Colonic mucosa (tissue), 4 donors: ENCODE results near the gene FAM83E. TPM values are rescaled to one million over a fixed set of nuclear protein-coding genes. Genes with fewer than 3 reads are reported as not detected.

Experiments used
- DNase-seq: peaks from one replicate; pipeline ENCODE4 v3.0.0-alpha.2; 2020
- H3K27ac ChIP-seq: fragments of 200-600 bp; one replicate; pipeline ENCODE4 v1.8.0; 2021
- H3K27me3 ChIP-seq: fragments of 200-600 bp; one replicate; pipeline ENCODE4 v1.8.0; 2021
- H3K36me3 ChIP-seq: fragments of 200-600 bp; one replicate; pipeline ENCODE4 v1.8.0; 2021
- H3K4me1 ChIP-seq: fragments of 200-600 bp; one replicate; pipeline ENCODE4 v1.8.0; 2021; ENCODE audit warnings: mild to moderate bottlenecking
- H3K4me3 ChIP-seq: fragments of 200-600 bp; one replicate; pipeline ENCODE4 v1.8.0; 2021
- H3K9ac ChIP-seq, 2 donors: one replicate each; pipeline ENCODE4 v1.7.0; 2013; ENCODE audit warnings: control low read depth in 2 of 2, low read depth in 2 of 2, low read length in 2 of 2
- H3K9me3 ChIP-seq: fragments of 200-600 bp; one replicate; pipeline ENCODE4 v1.8.0; 2021
- CTCF ChIP-seq: fragments of 200-600 bp; IDR thresholded peaks from one replicate; pipeline ENCODE4 v1.8.0; 2022; ENCODE audit warnings: antibody characterized with exemption, mild to moderate bottlenecking
- intact Hi-C: fragments of 100-400 bp; cut with DNase I; formaldehyde crosslinking; loops from one replicate; pipeline ENCODE4 v1.14.1; 2022
- total RNA-seq, 2 donors: library from RNA; stranded (reverse); fragmentation: NEBNext Ultra II Directional in 1 of 2; extraction: Animal tissue kit (Norgen Biotek cat#: 25700) in 1 of 2; gene quantifications; one replicate each; pipeline ENCODE4 v1.2.1, GENCODE V29; 2021
- donor health status: healthy.
- donor health status: DM: no; HTN: no; CAD: no.
- donor health status: DM: no; HTN: no; CAD: no.

FAM83E gene
- total RNA-seq, 2 donors from 2014 or later = 150 to 198 TPM

- Histone ChIP-seq H3K36me3 (peaks cover 4% of the 10 kb centered on the region), H3K27ac (peak overlapping the region; percentile 93), H3K9me3 (no peaks in the 10 kb centered on the region), H3K27me3 (no peaks in the 10 kb centered on the region), H3K9ac (peak overlapping the region; percentile 45 to 100), H3K4me3 (no peak overlapping the region), H3K4me1 (peaks cover 17% of the 10 kb centered on the region)
- TF ChIP-seq CTCF = no peak
- intact Hi-C loops = loop anchor here (10.0 kb wide), 1 partner anchor 291 kb away; the partner anchor contains the start of gene EMP3
- peak; percentile 33 for DNase-seq
Observed at GRCh38 chr19:48616041-48616436, 1.2 kb upstream of the FAM83E start.

- Histone ChIP-seq H3K4me1 (peaks cover 17% of the 10 kb centered on the region), H3K4me3 (no peak overlapping the region), H3K9me3 (no peaks in the 10 kb centered on the region), H3K36me3 (peaks cover 4% of the 10 kb centered on the region), H3K27me3 (no peaks in the 10 kb centered on the region), H3K9ac (peak overlapping the region; percentile 45 to 100), H3K27ac (peak overlapping the region; percentile 93)
- TF ChIP-seq CTCF = no peak
- intact Hi-C loops = loop anchor here (10.0 kb wide), 1 partner anchor 291 kb away; the partner anchor contains the start of gene EMP3
- DNase-seq = peak; percentile 34
Observed at GRCh38 chr19:48615231-48616040, 560 bp upstream of the FAM83E start.

GRCh38 chr19:48613852-48614435 lies 932 bp downstream of the FAM83E start:
- peak; percentile 36 for DNase-seq
- Histone ChIP-seq H3K27ac (peak overlapping the region; percentile 93), H3K27me3 (no peaks in the 10 kb centered on the region), H3K9ac (peak overlapping the region; percentile 71 to 100), H3K9me3 (no peaks in the 10 kb centered on the region), H3K4me3 (peak overlapping the region; percentile 51), H3K4me1 (peaks cover 17% of the 10 kb centered on the region), H3K36me3 (peaks cover 4% of the 10 kb centered on the region)
- no peak for TF ChIP-seq CTCF
- intact Hi-C loops = loop anchor here (10.0 kb wide), 1 partner anchor 289 kb away; the partner anchor contains the start of gene EMP3

GRCh38 chr19:48613024-48613851 lies 1.6 kb downstream of the FAM83E start:
- no peaks in the 10 kb centered on the region for H3K27me3 ChIP-seq
- H3K36me3 ChIP-seq = peaks cover 4% of the 10 kb centered on the region
- H3K9ac ChIP-seq = peak overlapping the region; percentile 71 to 100
- no peak for TF ChIP-seq CTCF
- H3K27ac ChIP-seq = peak overlapping the region; percentile 93
- DNase-seq = peak; percentile 68
- peaks cover 17% of the 10 kb centered on the region for H3K4me1 ChIP-seq
- intact Hi-C loops = loop anchor here (10.0 kb wide), 1 partner anchor 288 kb away; the partner anchor contains the start of gene EMP3
- peak overlapping the region; percentile 51 for H3K4me3 ChIP-seq
- H3K9me3 ChIP-seq = no peaks in the 10 kb centered on the region

GRCh38 chr19:48611872-48612271 lies 3.0 kb downstream of the FAM83E start:
- no peak for TF ChIP-seq CTCF
- no peaks in the 10 kb centered on the region for H3K27me3 ChIP-seq
- intact Hi-C loops = loop anchor here (10.0 kb wide), 1 partner anchor 287 kb away; the partner anchor contains the start of gene EMP3
- no peak overlapping the region for H3K4me3 ChIP-seq
- H3K9ac ChIP-seq = peak overlapping the region in 1 of 2 donors; percentile 9
- no peak overlapping the region for H3K27ac ChIP-seq
- peaks cover 4% of the 10 kb centered on the region for H3K36me3 ChIP-seq
- DNase-seq = no peak
- no peaks in the 10 kb centered on the region for H3K9me3 ChIP-seq
- peaks cover 9% of the 10 kb centered on the region for H3K4me1 ChIP-seq
